DOHH2 (cell line): ENCODE measurements around the gene KPNB1.

Source experiments
- CTCF ChIP-seq: fragments of 200-600 bp; sonication (generic); IDR thresholded peaks from one replicate; pipeline ENCODE4 v1.5.1; 2014; ENCODE audit warnings: antibody characterized with exemption, mild to moderate bottlenecking, low read depth, low read length; ENCODE audit not compliant: poor library complexity, severe bottlenecking
- EZH2phosphoT487 ChIP-seq: fragments of 200-600 bp; sonication (generic); IDR thresholded peaks from 2 replicates; pipeline ENCODE4 v1.6.1; 2017; ENCODE audit warnings: borderline replicate concordance, mild to moderate bottlenecking, antibody characterized with exemption, low read length, moderate library complexity, mixed read lengths

- TF ChIP-seq CTCF, result no peak
- no peak for TF ChIP-seq EZH2phosphoT487
These were observed 9.6 kb upstream of the KPNB1 start for GRCh38 chr17:47640076-47640475.
